ENCODE measurements around the gene RIPOR3.

Gene RIPOR3

DNA sequence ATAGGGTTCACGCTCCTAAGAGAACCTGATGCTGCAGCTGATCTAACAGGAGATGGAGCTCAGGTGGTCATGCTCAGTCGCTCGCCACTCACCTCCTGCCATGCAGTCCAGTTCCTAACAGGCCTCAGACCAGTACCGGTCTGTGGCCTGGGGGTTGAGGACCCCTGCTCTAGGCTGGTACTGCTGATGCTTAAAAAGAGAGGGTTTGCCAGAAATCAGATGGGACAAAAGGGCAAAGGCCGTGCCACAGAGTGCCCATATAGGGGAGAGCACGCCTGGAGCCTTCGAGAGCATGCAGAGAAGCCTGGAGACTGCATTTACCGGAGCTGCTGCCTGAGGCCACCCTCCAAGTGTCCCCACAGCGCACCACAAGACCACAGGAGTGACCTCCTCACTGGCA, 105.7 kb downstream of the RIPOR3 start:
- no peaks in the 10 kb centered on the region for H3K9me3 ChIP-seq (ENCODE audit: low read length)
- no peak overlapping the region for H2AFZ ChIP-seq (ENCODE audit: low read length)
- no peaks in the 10 kb centered on the region for H3K27me3 ChIP-seq (ENCODE audit: insufficient read depth, low read length)
- no peak overlapping the region for H3K4me2 ChIP-seq (ENCODE audit: low read length)
- H3K4me3 ChIP-seq (ENCODE audit: low read depth, low read length, poor library complexity, severe bottlenecking), result no peak overlapping the region
- H4K20me1 ChIP-seq (ENCODE audit: insufficient read depth, low read length), result no peaks in the 10 kb centered on the region
- no peaks in the 10 kb centered on the region for H3F3A ChIP-seq (ENCODE audit: insufficient read depth, low read length)
- TF ChIP-seq, protein P1, sequence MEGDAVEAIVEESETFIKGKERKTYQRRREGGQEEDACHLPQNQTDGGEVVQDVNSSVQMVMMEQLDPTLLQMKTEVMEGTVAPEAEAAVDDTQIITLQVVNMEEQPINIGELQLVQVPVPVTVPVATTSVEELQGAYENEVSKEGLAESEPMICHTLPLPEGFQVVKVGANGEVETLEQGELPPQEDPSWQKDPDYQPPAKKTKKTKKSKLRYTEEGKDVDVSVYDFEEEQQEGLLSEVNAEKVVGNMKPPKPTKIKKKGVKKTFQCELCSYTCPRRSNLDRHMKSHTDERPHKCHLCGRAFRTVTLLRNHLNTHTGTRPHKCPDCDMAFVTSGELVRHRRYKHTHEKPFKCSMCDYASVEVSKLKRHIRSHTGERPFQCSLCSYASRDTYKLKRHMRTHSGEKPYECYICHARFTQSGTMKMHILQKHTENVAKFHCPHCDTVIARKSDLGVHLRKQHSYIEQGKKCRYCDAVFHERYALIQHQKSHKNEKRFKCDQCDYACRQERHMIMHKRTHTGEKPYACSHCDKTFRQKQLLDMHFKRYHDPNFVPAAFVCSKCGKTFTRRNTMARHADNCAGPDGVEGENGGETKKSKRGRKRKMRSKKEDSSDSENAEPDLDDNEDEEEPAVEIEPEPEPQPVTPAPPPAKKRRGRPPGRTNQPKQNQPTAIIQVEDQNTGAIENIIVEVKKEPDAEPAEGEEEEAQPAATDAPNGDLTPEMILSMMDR (IDR thresholded peaks at IDR 0.05; ENCODE audit: low read length), result no peak
- TF ChIP-seq EZH2 (IDR thresholded peaks at IDR 0.05; ENCODE audit: borderline replicate concordance, low read length), result no peak
- no peaks in the 10 kb centered on the region for H3K9me2 ChIP-seq (ENCODE audit: low read depth, low read length)
- peaks cover 19% of the 10 kb centered on the region for H3K4me1 ChIP-seq (ENCODE audit: insufficient read depth, low read length, severe bottlenecking)
- no peaks in the 10 kb centered on the region for H3K79me2 ChIP-seq (ENCODE audit: insufficient read depth, low read length)
- H3K27ac ChIP-seq (ENCODE audit: low read depth, low read length, poor library complexity, severe bottlenecking), result no peak overlapping the region
- peaks cover 43% of the 10 kb centered on the region for H3K36me3 ChIP-seq (ENCODE audit: insufficient read depth, low read length)
- no peak overlapping the region for H3K9ac ChIP-seq (ENCODE audit: low read length)

DNA sequence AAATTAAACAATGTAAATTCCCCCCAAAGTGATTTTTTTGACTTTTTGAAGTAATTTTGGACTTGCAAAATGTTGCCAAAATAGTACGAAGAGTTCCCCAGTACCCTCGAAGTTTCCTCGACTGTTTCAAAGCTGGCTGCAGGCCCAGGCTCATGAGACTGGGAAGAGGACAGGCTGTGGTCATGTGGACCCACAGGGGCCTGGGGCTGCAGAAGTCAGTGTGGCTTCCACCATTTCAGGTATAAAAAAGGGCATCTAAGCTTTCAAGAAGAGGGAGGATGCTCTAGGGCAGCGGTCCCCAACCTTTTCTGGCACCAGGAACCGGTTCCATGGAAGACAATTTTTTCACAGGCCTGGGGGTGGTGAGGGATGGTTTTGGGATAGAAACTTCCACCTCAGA, 106.1 kb downstream of the RIPOR3 start:
- no peak overlapping the region for H3K4me3 ChIP-seq (ENCODE audit: low read depth, low read length, poor library complexity, severe bottlenecking)
- H3K79me2 ChIP-seq (ENCODE audit: insufficient read depth, low read length), result no peaks in the 10 kb centered on the region
- H3K4me1 ChIP-seq (ENCODE audit: insufficient read depth, low read length, severe bottlenecking), result peaks cover 19% of the 10 kb centered on the region
- H3K27me3 ChIP-seq (ENCODE audit: insufficient read depth, low read length), result no peaks in the 10 kb centered on the region
- H3K4me2 ChIP-seq (ENCODE audit: low read length), result no peak overlapping the region
- H3F3A ChIP-seq (ENCODE audit: insufficient read depth, low read length), result no peaks in the 10 kb centered on the region
- H3K36me3 ChIP-seq (ENCODE audit: insufficient read depth, low read length), result peaks cover 48% of the 10 kb centered on the region
- no peak overlapping the region for H3K27ac ChIP-seq (ENCODE audit: low read depth, low read length, poor library complexity, severe bottlenecking)
- H3K9me3 ChIP-seq (ENCODE audit: low read length), result no peaks in the 10 kb centered on the region
- no peak overlapping the region for H2AFZ ChIP-seq (ENCODE audit: low read length)
- H3K9ac ChIP-seq (ENCODE audit: low read length), result no peak overlapping the region
- no peaks in the 10 kb centered on the region for H4K20me1 ChIP-seq (ENCODE audit: insufficient read depth, low read length)
- no peaks in the 10 kb centered on the region for H3K9me2 ChIP-seq (ENCODE audit: low read depth, low read length)
- TF ChIP-seq, protein P1 (IDR thresholded peaks at IDR 0.05; ENCODE audit: low read length), result no peak
- TF ChIP-seq EZH2 (IDR thresholded peaks at IDR 0.05; ENCODE audit: borderline replicate concordance, low read length), result no peak

DNA sequence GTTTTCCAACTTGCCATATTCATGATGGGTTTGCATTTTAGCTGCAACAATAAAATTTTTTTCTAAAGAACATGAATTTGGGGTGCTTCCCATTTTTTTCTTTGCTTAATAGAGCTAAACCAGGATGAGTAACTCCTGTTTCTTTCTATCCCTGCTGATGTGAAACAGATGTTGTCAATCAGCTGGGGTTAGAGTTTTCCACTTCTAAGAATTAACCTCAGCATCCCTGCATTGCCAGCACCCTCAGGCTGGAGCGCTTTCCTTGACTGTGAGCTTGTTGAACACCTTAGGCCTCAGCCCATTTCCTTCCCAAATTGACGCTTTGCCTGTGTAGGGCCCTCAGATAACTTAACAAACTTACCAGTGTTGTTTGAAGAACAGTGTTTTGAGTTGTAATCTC, 106.7 kb downstream of the RIPOR3 start:
- peaks cover 51% of the 10 kb centered on the region for H3K36me3 ChIP-seq (ENCODE audit: insufficient read depth, low read length)
- no peak for TF ChIP-seq EZH2 (IDR thresholded peaks at IDR 0.05; ENCODE audit: borderline replicate concordance, low read length)
- TF ChIP-seq, protein P1 (IDR thresholded peaks at IDR 0.05; ENCODE audit: low read length), result no peak

More for the DNA sequence above, 106.7 kb downstream of the RIPOR3 start:
- peaks cover 19% of the 10 kb centered on the region for H3K4me1 ChIP-seq (ENCODE audit: insufficient read depth, low read length, severe bottlenecking)
- H3K79me2 ChIP-seq (ENCODE audit: insufficient read depth, low read length), result no peaks in the 10 kb centered on the region
- no peaks in the 10 kb centered on the region for H3K9me2 ChIP-seq (ENCODE audit: low read depth, low read length)
- H2AFZ ChIP-seq (ENCODE audit: low read length), result no peak overlapping the region
- H3K4me2 ChIP-seq (ENCODE audit: low read length), result no peak overlapping the region
- no peak overlapping the region for H3K27ac ChIP-seq (ENCODE audit: low read depth, low read length, poor library complexity, severe bottlenecking)
- H3K4me3 ChIP-seq (ENCODE audit: low read depth, low read length, poor library complexity, severe bottlenecking), result no peak overlapping the region
- H3F3A ChIP-seq (ENCODE audit: insufficient read depth, low read length), result no peaks in the 10 kb centered on the region
- no peaks in the 10 kb centered on the region for H3K27me3 ChIP-seq (ENCODE audit: insufficient read depth, low read length)
- H3K9me3 ChIP-seq (ENCODE audit: low read length), result no peaks in the 10 kb centered on the region
- no peaks in the 10 kb centered on the region for H4K20me1 ChIP-seq (ENCODE audit: insufficient read depth, low read length)
- H3K9ac ChIP-seq (ENCODE audit: low read length), result no peak overlapping the region
